ENCODE measurements around the gene GAS1. TPM values are rescaled to one million over a fixed set of nuclear protein-coding genes. Genes with fewer than 3 reads are reported as not detected.

The GAS1 gene
- total and polyA plus RNA-seq, 2 donors (not counting 1 experiment from before 2014, with no cell fraction given), result 1.6 to 7.4 TPM

DNA sequence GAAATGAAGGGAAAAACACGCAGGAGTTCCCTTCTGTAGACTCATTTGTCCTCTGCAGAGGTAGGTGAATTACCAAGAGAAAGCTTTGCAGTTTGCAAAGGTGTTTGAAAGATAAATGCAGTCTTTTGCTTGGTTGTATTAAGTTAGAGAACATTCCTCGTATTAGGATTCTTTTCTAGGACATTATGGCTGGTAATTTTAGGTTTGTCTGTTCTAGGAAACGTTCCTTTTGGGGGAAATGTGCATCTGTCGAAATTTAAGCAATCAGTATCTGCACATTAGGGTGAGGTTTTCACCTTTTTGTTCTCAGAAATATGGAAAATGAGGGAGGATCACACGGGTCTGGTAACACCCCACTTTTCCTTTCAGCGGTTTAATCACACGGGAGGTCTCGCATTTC, 45.1 kb downstream of the GAS1 start:
- Histone ChIP-seq H3K4me2 (ENCODE audit: extremely low read depth, insufficient read depth, low read length) (no peak overlapping the region), H3K27me3 (ENCODE audit: control insufficient read depth, insufficient read depth, low read length) (no peaks in the 10 kb centered on the region), H3K4me3 (replicated peaks in 1 of 4; ENCODE audit: control extremely low read depth in 1 of 4, insufficient read depth in 1 of 4, low read depth in 3 of 4, low read length in 4 of 4) (no peak overlapping the region), H3K27ac (ENCODE audit: insufficient read depth, low read length) (no peak overlapping the region), H3K36me3 (ENCODE audit: control insufficient read depth, insufficient read depth, low read length) (no peaks in the 10 kb centered on the region), H4K20me1 (ENCODE audit: control insufficient read depth, extremely low read depth, insufficient read depth, low read length) (no peaks in the 10 kb centered on the region), H3K9ac (ENCODE audit: insufficient read depth, low read length) (no peak overlapping the region), H3K79me2 (ENCODE audit: control insufficient read depth, insufficient read depth, low read length) (no peaks in the 10 kb centered on the region), H3K4me1 (ENCODE audit: control insufficient read depth, extremely low read depth, insufficient read depth, low read length) (no peaks in the 10 kb centered on the region), H2AFZ (ENCODE audit: low read length) (no peak overlapping the region), H3K9me3 (ENCODE audit: control insufficient read depth, insufficient read depth, low read depth, low read length) (no peaks in the 10 kb centered on the region)
- DNase-seq (ENCODE audit: low read depth in 2 of 2), result no peak
- no peak for TF ChIP-seq EZH2 (IDR thresholded peaks at IDR 0.05; ENCODE audit: low read length, missing control alignments)
- TF ChIP-seq, protein P1, sequence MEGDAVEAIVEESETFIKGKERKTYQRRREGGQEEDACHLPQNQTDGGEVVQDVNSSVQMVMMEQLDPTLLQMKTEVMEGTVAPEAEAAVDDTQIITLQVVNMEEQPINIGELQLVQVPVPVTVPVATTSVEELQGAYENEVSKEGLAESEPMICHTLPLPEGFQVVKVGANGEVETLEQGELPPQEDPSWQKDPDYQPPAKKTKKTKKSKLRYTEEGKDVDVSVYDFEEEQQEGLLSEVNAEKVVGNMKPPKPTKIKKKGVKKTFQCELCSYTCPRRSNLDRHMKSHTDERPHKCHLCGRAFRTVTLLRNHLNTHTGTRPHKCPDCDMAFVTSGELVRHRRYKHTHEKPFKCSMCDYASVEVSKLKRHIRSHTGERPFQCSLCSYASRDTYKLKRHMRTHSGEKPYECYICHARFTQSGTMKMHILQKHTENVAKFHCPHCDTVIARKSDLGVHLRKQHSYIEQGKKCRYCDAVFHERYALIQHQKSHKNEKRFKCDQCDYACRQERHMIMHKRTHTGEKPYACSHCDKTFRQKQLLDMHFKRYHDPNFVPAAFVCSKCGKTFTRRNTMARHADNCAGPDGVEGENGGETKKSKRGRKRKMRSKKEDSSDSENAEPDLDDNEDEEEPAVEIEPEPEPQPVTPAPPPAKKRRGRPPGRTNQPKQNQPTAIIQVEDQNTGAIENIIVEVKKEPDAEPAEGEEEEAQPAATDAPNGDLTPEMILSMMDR (conservative IDR thresholded peaks at IDR 0.05 in 1 of 2, IDR thresholded peaks at IDR 0.05 in 1 of 2; ENCODE audit: low read depth in 1 of 2, low read length in 2 of 2), result no peak

- no peak overlapping the region for H2AFZ ChIP-seq (ENCODE audit: low read length)
- H3K27ac ChIP-seq (ENCODE audit: insufficient read depth, low read length), result no peak overlapping the region
- DNase-seq (ENCODE audit: low read depth in 2 of 2), result no peak
- H3K4me1 ChIP-seq (ENCODE audit: control insufficient read depth, extremely low read depth, insufficient read depth, low read length), result no peaks in the 10 kb centered on the region
- H3K27me3 ChIP-seq (ENCODE audit: control insufficient read depth, insufficient read depth, low read length), result no peaks in the 10 kb centered on the region
- no peaks in the 10 kb centered on the region for H3K9me3 ChIP-seq (ENCODE audit: control insufficient read depth, insufficient read depth, low read depth, low read length)
- no peaks in the 10 kb centered on the region for H3K36me3 ChIP-seq (ENCODE audit: control insufficient read depth, insufficient read depth, low read length)
- H3K4me3 ChIP-seq (replicated peaks in 1 of 4; ENCODE audit: control extremely low read depth in 1 of 4, insufficient read depth in 1 of 4, low read depth in 3 of 4, low read length in 4 of 4), result no peak overlapping the region
- no peaks in the 10 kb centered on the region for H4K20me1 ChIP-seq (ENCODE audit: control insufficient read depth, extremely low read depth, insufficient read depth, low read length)
- no peak overlapping the region for H3K9ac ChIP-seq (ENCODE audit: insufficient read depth, low read length)
- TF ChIP-seq, protein P1 (conservative IDR thresholded peaks at IDR 0.05 in 1 of 2, IDR thresholded peaks at IDR 0.05 in 1 of 2; ENCODE audit: low read depth in 1 of 2, low read length in 2 of 2), result no peak
- no peak for TF ChIP-seq EZH2 (IDR thresholded peaks at IDR 0.05; ENCODE audit: low read length, missing control alignments)
- no peaks in the 10 kb centered on the region for H3K79me2 ChIP-seq (ENCODE audit: control insufficient read depth, insufficient read depth, low read length)
- no peak overlapping the region for H3K4me2 ChIP-seq (ENCODE audit: extremely low read depth, insufficient read depth, low read length)
Measured at GRCh38 chr9:86901511-86901910, 45.8 kb downstream of the GAS1 start.

Measured in fibroblast of lung (primary cell).